M059J (cell line): ENCODE results near the gene PPP1R9A. TPM values are rescaled to one million over a fixed set of nuclear protein-coding genes. Genes with fewer than 3 reads are reported as not detected.
A peak's percentile ranks its signal among the peaks of the same experiment; 100 is the strongest.

Experiments used
- DNase-seq: peaks from one replicate; pipeline ENCODE4 v3.0.0-alpha.2; 2012; ENCODE audit warnings: low read depth
- total RNA-seq: library from RNA; depleted of rRNA; stranded (reverse); fragments of >200 nt; shearing (Covaris generic); gene quantifications from 2 replicates; pipeline ENCODE4 v1.2.3, GENCODE V29; 2014

The PPP1R9A gene
- total RNA-seq, 1 experiment from 2014 or later: 0.25 TPM

DNA sequence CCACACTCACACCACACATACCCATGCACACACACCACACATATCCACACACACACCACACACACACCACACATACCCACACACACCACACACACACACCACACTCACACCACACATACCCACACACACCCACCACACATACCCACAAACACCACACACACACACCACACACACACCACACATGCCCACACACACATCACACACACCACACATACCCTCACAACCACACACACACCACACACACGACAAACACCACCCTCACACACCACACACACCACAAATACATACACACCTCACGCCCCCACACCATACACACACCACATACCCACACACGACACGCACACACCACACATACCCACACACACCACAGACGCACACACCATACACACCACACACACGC, 297.2 kb downstream of the PPP1R9A start:
- no peak for DNase-seq

DNA sequence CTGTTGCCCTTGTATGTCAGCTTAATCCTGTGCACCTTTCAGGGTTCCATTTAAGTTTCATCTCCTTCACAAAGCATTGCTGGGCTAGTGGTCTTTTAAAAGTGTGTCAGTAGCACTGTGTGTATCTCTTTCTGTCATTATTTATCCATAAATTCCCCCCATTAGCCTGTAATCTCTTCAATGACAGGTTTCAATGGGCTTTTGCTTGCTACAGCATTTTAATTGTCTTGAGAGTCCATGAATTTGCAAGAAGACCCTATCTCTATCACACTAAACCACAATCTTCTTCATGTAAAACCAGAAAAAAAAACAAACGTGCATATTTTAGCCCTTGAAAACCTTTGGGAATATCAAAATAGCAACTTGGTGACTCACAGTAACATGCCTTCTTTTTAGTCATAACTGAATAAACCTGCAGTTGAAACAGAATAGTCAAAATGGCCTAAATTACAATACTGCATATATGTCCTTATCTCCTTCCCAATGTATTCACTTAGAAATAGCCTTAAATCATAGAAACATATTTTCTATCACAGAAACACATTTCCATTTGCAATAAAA, 298.4 kb downstream of the PPP1R9A start:
- DNase-seq: peak; percentile 80

DNA sequence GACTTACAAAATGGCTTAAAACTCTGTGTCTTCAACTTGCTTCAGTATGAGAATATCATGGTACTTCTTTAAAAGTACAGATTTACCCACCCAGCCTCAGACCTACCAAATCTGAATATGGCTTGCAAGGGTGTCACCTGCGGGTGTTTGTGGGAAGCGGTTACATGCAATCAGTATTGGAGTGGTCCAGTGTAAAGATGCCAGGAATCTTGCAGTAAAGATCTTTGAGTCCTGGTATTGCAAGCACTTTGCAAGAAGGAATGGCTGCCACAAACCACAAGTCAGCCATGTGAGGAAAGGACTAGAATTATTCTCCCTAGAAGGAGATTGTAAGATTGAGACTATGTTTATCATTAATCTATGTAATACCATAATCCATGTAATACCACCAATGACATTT, 301.9 kb downstream of the PPP1R9A start:
- no peak for DNase-seq

DNA sequence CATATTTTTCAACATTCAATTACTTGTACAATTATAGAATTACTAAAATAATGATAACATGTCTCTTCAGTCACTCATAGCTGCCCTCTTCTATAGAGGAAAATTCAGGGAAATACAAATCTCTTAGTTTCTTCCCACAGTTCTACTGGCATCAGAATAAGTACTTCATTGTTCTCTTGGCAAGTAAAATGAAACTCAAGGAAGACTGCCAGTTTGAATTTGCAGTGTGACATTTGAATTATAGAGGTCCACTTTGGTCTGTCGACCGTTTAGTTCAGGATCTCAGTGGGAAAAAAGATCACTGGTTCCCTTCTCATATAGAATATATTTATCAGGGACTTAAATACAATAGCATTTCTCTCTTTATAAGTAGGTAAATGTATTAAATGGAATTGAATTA, 302.4 kb downstream of the PPP1R9A start:
- no peak for DNase-seq

DNA sequence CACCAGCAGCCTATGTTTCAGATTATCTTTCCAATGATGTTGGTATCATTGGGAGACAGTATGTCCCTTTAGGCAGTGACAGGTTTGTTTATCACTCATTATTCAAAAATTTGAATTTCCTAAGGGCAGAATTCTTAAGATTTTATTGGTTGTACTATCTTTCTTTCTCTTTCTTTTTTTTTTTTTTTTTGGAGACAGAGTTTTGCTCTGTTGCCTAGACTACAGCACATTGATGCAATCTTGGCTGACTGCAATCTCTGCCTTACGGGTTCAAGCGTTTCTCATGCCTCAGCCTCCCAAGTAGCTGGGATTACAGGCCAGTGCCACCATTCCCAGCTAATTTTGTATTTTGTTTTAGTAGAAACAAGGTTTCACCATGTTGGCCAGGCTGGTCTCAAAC, 305.8 kb downstream of the PPP1R9A start:
- peak; percentile 52 for DNase-seq

DNA sequence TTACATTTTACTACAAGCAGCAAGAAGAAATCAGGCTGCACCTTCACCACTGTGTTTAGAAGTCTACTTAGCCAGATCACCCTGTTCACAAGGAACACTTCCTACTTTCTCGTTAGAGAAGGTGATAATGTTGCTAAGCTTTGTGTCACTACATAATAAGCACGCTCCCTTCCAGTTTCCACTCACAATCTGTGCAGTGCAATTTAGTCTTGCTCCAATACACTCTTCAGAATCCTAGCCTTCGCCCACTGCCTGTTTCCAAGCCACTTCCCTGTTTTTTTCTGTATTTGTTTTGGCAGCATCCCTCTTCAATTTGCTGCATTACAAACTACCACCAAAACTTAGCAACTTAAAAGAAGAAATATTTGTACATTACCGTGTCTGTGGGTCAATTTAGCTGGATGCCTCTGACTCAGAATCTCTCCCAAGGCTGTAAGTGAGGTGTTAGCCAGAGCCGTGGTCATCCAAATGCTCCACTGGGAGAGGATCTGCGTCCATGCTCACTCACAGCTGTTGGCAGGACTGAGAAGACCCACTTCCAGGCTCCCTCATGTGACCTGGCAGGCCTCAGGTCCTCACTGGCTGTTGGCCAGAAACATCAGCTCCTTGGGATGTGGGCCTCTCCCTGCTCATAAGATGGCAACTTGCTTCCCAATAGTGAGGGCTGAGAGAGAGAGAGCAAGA, 306.6 kb downstream of the PPP1R9A start:
- DNase-seq: peak; percentile 72

DNA sequence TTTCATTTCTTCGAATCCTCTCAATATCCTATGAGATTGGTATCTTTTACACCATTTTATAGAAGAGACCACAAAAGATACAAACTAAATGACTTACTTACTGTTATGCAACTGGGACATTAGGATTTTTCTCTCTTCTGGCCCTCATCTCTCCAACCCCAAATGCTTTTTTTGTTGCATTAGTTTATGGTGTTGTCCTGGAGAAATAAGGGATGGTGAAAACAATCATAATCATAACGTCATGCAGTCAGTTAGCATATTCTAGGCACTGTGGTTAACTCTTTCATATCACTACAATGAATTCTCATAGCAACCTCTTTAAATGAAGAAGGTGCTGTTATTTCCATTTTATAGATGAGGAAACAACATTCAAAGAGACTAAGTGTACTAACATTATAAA, 312.3 kb downstream of the PPP1R9A start:
- no peak for DNase-seq

DNA sequence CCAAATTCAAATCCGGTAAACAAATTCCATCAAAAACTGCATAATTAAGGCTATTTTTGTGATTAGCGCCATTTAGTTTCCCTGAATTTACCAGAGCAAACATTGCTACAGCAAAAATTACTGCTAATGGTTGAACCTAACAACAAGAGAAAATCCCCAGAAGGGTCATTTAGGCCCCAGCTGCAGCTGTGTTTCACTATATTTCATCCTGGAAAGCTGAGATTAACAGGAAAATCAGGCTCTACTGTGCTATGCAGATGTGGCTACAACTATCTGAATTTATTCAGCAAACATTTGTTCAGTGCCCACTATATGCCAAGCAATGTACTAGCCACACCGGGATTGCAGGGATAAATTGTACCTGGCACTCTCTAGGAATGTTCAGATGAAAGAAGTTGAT, 312.9 kb downstream of the PPP1R9A start:
- DNase-seq: no peak

DNA sequence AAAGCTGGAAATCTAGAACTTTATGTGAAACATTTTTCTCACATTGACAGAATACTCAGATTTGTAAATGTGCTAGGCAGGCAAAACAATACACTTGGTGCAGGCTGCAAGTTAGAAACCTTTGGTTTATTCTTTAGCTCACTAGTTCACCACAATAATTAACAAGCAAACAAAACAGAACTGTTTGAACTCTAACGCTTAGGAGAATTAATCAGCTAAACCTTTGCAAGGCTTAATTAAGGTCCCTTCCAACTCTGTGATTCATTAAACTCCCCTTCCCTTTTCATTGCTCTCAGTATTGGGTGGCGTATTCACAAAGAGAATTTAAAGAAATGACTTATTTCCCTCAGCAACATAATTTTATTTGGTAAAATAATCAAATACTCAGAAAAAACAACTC, 317.9 kb downstream of the PPP1R9A start:
- DNase-seq: no peak

DNA sequence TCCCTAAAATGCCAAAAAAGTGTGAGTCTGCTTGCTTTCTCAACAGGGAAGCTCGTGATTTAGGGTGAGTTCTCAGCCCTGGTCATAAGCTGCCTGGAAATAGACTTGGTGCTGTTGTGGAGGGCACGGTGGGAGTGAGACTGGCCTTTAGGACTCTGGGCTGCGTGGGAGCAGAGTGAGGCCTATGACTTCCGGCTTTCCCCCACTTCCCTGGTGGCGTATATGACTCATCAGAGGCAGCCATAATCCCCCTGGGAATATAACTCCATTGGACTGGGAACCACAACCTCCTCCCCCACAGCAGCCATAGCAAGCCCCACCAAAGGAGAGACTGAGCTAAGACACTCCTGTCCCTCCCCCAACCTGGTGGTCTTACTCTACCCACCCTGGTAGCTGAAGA, 321.9 kb downstream of the PPP1R9A start:
- DNase-seq: peak; percentile 35

DNA sequence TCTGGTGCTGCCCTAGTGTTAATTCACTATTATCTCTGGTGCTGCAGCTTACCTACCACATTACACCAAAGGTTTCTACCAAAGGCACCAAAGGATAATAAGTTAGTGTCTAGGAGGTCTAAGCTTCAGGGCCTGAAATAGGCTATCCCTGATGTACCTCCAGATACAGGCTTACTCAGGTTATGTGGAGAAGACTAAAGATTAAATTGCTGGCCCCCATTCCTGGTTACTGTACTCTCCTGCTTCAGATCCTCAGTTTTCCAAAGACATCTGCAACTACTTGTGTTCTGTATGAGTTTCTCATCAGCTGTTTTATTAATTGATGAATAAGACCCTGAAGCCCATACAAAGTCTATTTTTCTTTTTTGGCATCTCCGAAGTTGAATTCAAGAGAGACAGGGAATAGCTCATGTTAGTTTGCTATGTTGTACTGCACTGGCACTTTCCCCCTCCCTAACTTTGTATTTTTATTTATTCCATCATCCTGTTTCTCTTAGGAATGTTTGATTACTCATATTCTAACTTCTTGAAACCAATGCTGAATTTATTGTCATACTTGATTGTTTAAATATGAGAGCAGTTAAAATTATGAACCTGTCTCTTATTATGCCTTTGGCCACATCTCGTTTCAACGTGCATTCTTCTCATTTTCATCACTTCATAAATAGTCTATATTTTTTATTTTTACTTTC, 331.0 kb downstream of the PPP1R9A start:
- DNase-seq: no peak

DNA sequence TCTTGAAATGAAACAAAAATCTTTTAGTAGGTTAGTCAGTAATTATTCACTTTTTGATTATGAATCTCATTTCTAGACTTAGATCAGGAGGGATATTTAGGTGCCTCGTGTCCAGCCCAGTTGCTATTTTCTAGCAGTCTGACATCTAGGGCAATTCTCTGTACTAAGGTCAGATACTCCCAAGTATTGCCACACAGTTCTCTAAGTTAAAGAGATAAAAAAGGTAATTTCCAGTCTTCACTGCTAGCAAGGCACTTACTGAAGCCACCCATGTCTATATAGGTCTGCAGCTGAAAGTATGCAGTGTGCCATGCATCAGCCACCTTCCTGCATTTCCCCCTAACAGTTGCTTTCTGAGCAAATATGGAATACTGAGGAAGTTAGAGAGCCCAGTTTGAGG, 333.5 kb downstream of the PPP1R9A start:
- DNase-seq: no peak

DNA sequence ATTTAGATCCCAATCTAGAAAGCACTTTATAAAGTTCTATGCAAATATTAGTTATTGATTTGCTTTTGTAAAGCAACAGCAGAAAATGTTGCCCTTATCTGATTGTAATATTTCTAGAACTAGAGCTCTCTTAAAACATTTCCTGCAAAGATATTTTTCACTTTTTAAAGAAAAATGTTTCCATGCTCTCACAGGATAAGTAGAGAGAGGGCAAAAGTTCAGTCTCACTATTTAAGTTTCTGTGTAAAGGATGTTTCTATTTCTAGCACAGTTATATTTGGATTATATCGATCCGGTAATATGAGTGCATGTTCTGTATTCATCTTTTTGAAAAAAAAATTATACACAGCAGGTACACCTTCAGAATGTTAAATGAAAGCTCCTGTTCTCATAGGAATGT, 334.9 kb downstream of the PPP1R9A start:
- DNase-seq: no peak

DNA sequence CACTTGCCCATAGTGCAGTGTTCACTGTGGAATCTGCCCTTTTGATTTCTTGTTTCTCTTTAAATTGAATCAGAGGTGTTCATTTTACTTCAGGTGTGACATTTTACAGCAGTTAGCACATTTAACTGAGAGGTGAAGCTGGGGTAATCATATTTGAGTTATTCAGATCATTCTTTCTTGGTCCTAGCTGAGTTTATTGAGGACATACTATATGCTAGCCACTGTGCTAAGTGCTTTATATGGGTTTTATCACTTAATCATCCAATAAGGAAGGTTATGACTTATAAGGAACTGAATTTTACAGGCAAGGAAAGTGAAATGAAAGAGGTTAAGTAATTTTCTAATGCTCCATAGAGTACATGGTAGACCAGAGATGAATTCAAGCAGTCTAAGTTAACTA, 337.2 kb downstream of the PPP1R9A start:
- no peak for DNase-seq

DNA sequence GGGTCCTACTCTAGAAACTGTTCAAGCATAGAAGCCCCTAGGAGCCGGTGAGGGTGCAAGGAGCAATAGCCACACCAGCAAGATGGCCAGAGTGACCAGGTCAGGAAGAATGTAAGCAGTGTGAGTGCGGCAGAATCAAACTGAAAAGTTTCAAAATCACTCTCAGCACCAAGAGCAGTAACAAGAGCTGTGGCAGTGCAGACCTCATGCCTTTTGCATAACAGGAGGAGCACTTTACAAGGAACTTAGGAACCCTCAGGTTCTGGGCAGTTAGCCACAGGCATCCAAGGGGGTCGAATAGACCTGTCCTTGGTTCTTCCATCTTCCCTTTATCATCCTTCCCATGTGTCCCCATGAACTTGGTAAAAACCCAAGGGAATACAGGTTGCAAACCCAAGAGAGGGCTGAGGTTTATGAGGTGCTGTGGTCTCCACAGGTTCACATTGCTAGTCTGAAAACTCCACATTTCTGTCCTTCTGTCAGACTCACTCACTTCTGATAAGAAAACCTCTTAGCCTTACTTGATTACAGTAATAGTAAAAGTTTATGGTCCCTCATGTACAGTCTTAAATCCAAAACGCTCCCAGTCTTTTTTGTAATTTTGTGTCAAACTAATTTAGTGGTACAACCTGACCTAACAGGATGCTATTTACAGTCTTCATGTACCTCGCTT, 338.6 kb downstream of the PPP1R9A start:
- no peak for DNase-seq

DNA sequence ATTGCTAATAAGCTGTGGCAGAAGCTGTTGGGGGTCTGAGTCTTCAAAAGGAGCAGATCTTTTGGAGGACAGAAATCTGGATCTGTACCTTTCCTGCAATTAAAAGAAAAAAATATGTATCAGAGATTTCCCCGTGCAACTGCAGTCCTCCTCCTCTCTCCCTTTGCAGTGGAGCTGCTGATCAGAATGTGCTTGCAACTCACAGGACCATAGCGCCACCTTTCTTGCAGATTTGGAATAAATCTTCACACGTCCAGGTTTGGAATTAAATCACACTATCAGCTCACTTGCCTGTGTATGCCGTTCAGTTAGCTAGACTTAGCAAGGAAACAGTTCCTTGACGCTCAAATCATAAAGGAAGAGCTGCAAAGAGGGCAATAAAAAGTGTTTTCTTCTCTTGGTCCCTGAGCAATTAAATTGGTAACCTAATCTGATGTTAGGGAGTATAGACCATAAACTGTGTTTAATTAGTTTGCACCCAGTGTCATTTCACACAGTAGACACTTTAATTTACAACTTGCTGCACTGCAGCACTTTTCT, 339.5 kb downstream of the PPP1R9A start:
- DNase-seq: peak; percentile 66

DNA sequence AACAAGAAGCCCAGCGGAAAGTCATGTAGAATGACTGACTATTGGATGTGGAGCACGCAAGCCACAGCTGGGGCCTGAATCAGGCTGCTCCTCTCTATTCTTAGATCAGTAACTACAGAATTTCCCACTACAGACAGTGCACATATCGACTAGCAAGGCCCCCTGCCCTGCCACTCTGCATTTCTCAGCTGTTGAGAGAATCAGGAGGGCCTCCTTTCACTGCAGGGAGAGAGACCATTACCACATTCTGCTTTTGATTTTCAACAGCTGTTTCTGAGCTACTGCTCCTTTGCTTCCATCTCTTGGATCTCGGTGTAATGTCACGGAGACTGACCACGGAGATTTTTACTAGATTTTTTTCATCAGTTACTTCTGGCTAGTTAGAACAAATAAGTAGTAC, 343.2 kb downstream of the PPP1R9A start:
- no peak for DNase-seq

DNA sequence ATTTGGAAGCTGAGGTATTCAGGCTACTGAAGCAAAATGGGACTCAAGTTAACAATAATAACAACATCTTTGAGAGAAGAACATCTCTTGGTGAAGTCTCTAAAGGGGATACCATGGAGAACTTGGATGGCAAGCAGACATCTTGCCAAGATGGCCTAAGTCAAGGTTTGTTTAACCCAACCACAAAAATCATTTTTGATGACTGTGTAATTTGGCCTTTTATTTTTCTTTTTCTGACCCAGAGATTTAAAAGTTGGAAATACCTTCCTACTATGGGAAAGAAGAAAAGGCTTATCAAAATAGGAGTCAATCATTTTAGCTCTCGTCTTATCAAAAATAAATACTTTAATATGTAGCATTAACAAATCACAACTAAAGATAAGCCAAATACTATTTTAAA, 344.6 kb downstream of the PPP1R9A start:
- DNase-seq: no peak

DNA sequence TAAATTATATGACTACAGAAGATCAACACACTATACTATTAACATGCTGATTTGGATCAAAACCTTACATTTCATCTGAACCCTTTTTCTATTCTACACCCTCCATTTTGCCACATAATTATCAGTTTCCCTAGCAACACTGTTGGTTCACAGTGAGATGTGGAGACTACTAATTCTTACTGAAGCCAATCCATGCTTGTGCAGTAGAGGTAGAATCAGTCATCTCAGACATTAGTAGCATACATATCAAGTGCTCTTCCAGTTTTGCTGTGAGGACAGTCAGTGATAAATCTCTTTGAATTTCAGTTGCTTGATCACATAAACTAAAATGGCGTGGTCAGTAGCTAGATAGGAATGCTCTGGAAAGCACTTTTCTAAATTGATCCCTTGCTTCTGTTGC, 346.6 kb downstream of the PPP1R9A start:
- DNase-seq: no peak

DNA sequence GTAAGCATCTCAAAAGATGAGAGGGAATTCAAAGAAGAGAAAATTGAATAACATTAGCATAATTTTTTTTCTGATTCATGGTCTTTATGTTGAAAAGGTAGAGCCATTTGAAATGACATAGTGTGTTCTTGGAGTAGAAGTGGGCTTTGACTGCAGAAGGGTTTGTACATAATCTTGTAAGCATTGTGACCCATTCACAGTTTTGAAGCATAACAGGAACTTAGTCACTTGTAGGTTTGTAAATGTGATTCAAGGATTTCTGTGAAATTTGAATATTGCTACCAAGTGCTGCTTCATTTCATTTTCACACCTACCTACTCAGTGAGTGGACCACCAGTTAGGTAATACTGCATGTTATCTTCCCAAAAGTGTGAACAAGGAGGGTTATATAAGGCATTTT, 348.3 kb downstream of the PPP1R9A start:
- no peak for DNase-seq

DNA sequence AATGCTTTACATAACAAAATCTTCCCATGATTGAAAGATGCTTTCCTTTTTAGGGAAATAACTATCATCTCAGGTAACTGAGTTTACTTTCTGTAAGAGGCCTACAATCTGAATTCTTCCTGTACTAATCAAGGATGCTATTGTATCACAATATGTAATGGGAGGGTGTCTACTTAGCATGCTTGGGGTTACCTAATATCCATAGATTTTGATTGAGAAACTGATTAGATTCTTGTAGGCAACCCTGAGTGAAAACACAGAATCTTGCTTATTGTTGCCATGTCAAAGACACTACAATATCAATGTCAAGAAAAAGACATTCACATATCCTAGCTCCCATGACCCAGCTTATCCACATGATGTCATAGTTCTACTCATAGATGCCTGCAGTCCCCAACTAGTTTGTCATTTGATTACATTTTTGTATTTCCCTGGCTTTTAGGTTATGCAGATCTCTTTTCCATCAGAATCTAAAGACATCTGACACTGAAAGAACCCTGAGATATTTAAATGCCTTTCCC, 354.6 kb downstream of the PPP1R9A start:
- DNase-seq: no peak

DNA sequence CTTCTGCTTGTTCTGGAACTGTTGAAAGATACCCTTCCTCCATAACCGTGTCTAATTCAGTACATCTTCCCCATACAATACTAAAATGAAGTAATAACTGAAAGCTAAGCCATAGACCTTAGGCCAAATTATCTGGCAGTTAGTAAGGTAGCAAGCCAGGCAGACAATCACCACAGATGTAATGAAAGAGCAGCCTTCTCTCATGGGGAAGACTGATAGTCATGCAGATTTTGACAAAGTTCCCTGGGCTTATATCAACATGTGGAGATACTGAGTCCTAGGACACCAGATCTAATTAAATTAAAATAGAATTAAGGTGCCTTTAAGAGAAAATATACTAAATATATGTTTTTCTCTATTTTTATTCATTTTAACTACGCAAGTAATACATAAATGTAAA, 355.5 kb downstream of the PPP1R9A start:
- no peak for DNase-seq
